Tibial artery (tissue), 4 donors: ENCODE results near the gene TBCD.

Experiments used
- DNase-seq, 2 donors: peaks; one replicate each; pipeline ENCODE4 v3.0.0-alpha.2; 2019
- H3K27ac ChIP-seq, 2 donors: fragments of 200-600 bp; sonication (generic) in 1 of 2; 1 replicate in 1 of 2; 2 replicates in 1 of 2; pipeline ENCODE4 v1.5.1; 2018 to 2019; ENCODE audit warnings: mild to moderate bottlenecking in 1 of 2
- H3K27me3 ChIP-seq, 2 donors: fragments of 200-600 bp; sonication (generic) in 1 of 2; one replicate each; pipeline versions ENCODE4 v1.5.1 to v1.6.0; 2016 to 2019
- H3K36me3 ChIP-seq, 3 donors: fragments of 200-600 bp; sonication (generic) in 2 of 3; one replicate each; pipeline ENCODE4 v1.5.1; 2016 to 2019; ENCODE audit warnings: mild to moderate bottlenecking in 2 of 3
- H3K4me1 ChIP-seq, 4 donors: fragments of 200-600 bp; sonication (generic) in 2 of 4; 1 replicate in 3 of 4; 2 replicates in 1 of 4; pipeline ENCODE4 v1.5.1; 2016 to 2019
- H3K4me3 ChIP-seq, 2 donors: fragments of 200-600 bp; sonication (generic) in 1 of 2; 1 replicate in 1 of 2; 2 replicates in 1 of 2; pipeline ENCODE4 v1.5.1; 2018 to 2019; ENCODE audit warnings: mild to moderate bottlenecking in 2 of 2
- H3K9me3 ChIP-seq, 3 donors: fragments of 200-600 bp; sonication (generic) in 1 of 3; one replicate each; pipeline ENCODE4 v1.5.1; 2016 to 2019
- CTCF ChIP-seq, 2 experiments: fragments of 200-600 bp in 1 of 2; fragments of 450-650 bp in 1 of 2; IDR thresholded peaks; one replicate each; pipeline ENCODE4 v1.5.1; 2017 to 2019; ENCODE audit warnings: antibody characterized with exemption in 2 of 2, mild to moderate bottlenecking in 1 of 2, moderate library complexity in 1 of 2
- intact Hi-C: fragments of 100-400 bp; cut with DNase I; formaldehyde crosslinking; loops from one replicate; pipeline ENCODE4 v1.15.0; 2023; ENCODE audit warnings: low total_unique reads

Gene TBCD

GRCh38 chr17:82876602-82877379, 124.9 kb downstream of the TBCD start:
- Histone ChIP-seq H3K27me3 (peaks cover 0 to 3% of the 10 kb centered on the region in 2 donors), H3K4me1 (peaks cover 8 to 36% (median 19%) of the 10 kb centered on the region in 4 donors), H3K4me3 (peak overlapping the region in 1 of 2 donors; percentile 4), H3K36me3 (peaks cover 2 to 10% (median 7%) of the 10 kb centered on the region in 3 donors), H3K27ac (peak overlapping the region; percentile 62 to 69), H3K9me3 (no peaks in the 10 kb centered on the region)
- TF ChIP-seq CTCF (IDR thresholded peaks at IDR 0.05) = peak; percentile 50 to 67
- intact Hi-C loops = no loop called here
- peak; percentile 87 to 92 for DNase-seq

- no peak for DNase-seq
- Histone ChIP-seq H3K4me3 (no peak overlapping the region), H3K27ac (no peak overlapping the region), H3K36me3 (no peaks in the 10 kb centered on the region), H3K4me1 (peaks cover 8 to 42% (median 25%) of the 10 kb centered on the region in 4 donors), H3K9me3 (no peaks in the 10 kb centered on the region), H3K27me3 (peaks cover 0 to 3% of the 10 kb centered on the region in 2 donors)
- no peak for TF ChIP-seq CTCF (IDR thresholded peaks at IDR 0.05)
- intact Hi-C loops = no loop called here
Observed at GRCh38 chr17:82878527-82878926, 126.7 kb downstream of the TBCD start.

- H3K4me1 ChIP-seq = peaks cover 8 to 36% (median 25%) of the 10 kb centered on the region in 4 donors
- H3K9me3 ChIP-seq = no peaks in the 10 kb centered on the region
- intact Hi-C loops = no loop called here
- peaks cover 0 to 3% (median 2%) of the 10 kb centered on the region in 3 donors for H3K36me3 ChIP-seq
- TF ChIP-seq CTCF (IDR thresholded peaks at IDR 0.05) = no peak
- no peak overlapping the region for H3K27ac ChIP-seq
- no peak overlapping the region for H3K4me3 ChIP-seq
- no peak for DNase-seq
- peaks cover 0 to 3% of the 10 kb centered on the region in 2 donors for H3K27me3 ChIP-seq
Observed at GRCh38 chr17:82879241-82879640, 127.4 kb downstream of the TBCD start.

- DNase-seq = no peak
- intact Hi-C loops = no loop called here
- H3K36me3 ChIP-seq = peaks cover 0 to 9% (median 5%) of the 10 kb centered on the region in 3 donors
- peaks cover 8 to 32% (median 21%) of the 10 kb centered on the region in 4 donors for H3K4me1 ChIP-seq
- no peak overlapping the region for H3K27ac ChIP-seq
- no peak overlapping the region for H3K4me3 ChIP-seq
- H3K27me3 ChIP-seq = peaks cover 0 to 3% of the 10 kb centered on the region in 2 donors
- no peaks in the 10 kb centered on the region for H3K9me3 ChIP-seq
- TF ChIP-seq CTCF (IDR thresholded peaks at IDR 0.05) = no peak
Observed at GRCh38 chr17:82880620-82881323, 128.9 kb downstream of the TBCD start.

- no peaks in the 10 kb centered on the region for H3K9me3 ChIP-seq
- H3K36me3 ChIP-seq = peaks cover 0 to 9% (median 5%) of the 10 kb centered on the region in 3 donors
- no peak for DNase-seq
- H3K27me3 ChIP-seq = peaks cover 0 to 3% of the 10 kb centered on the region in 2 donors
- H3K27ac ChIP-seq = no peak overlapping the region
- no peak overlapping the region for H3K4me3 ChIP-seq
- intact Hi-C loops = no loop called here
- H3K4me1 ChIP-seq = peaks cover 8 to 26% (median 17%) of the 10 kb centered on the region in 4 donors
- TF ChIP-seq CTCF (IDR thresholded peaks at IDR 0.05) = no peak
Observed at GRCh38 chr17:82881324-82881823, 129.5 kb downstream of the TBCD start.
